Endothelial cell of umbilical vein (primary cell): ENCODE results near the gene GYS1. TPM values are rescaled to one million over a fixed set of nuclear protein-coding genes. Genes with fewer than 3 reads are reported as not detected.

Source experiments
- BruUV-seq: library from RNA; stranded (reverse); fragments of 400-500 nt; replicated peaks from 2 replicates; lab custom pipeline; 2021; lab: Mats Ljungman, UMichigan
- CTCF ChIA-PET: fragments of 300-600, 350-600 bp; sonication (Branson Sonifier 250); formaldehyde crosslinking; loops from one replicate; lab custom pipeline; 2021; ENCODE audit warnings: antibody characterized with exemption, inconsistent platforms; lab: Charles Lee
- POLR2A ChIA-PET: fragments of 300-600, 350-600 bp; sonication (Branson Sonifier 250); formaldehyde crosslinking; loops from one replicate; lab custom pipeline; 2021; ENCODE audit warnings: antibody characterized with exemption, inconsistent platforms; lab: Charles Lee
- DNase-seq: peaks from one replicate; pipeline ENCODE4 v3.0.0-alpha.2; 2011; ENCODE audit warnings: low read depth, low spot score
- FAIRE-seq: peaks from 2 replicates; lab custom pipeline; 2011; peaks lifted over from hg19 to GRCh38; lab: Jason Lieb, UNC
- H2AFZ ChIP-seq: 2 replicates; pipeline ENCODE4 v1.6.0; 2012; ENCODE audit warnings: low read depth, low read length, control low read depth, inconsistent platforms
- H3K27ac ChIP-seq: 2 replicates; pipeline ENCODE4 v1.5.1; 2011; ENCODE audit warnings: low read depth, mild to moderate bottlenecking, control low read depth, low read length, moderate library complexity; ENCODE audit not compliant: insufficient read depth
- H3K27me3 ChIP-seq, 2 experiments: 2 replicates each; pipeline versions ENCODE4 v1.6.0 to v1.6.1; 2011; ENCODE audit warnings: low read length in 2 of 2, mixed read lengths in 1 of 2; ENCODE audit not compliant: control insufficient read depth in 2 of 2, insufficient read depth in 2 of 2
- H3K36me3 ChIP-seq, 2 experiments: 2 replicates in 1 of 2; 3 replicates in 1 of 2; pipeline ENCODE4 v1.5.1; 2011; ENCODE audit warnings: low read length in 2 of 2, mild to moderate bottlenecking in 1 of 2, moderate library complexity in 1 of 2; ENCODE audit not compliant: control insufficient read depth in 2 of 2, insufficient read depth in 2 of 2; ENCODE audit errors: extremely low read depth in 1 of 2
- H3K4me1 ChIP-seq: 3 replicates; pipeline ENCODE4 v1.5.1; 2011; ENCODE audit warnings: mild to moderate bottlenecking, low read length; ENCODE audit not compliant: control insufficient read depth, insufficient read depth; ENCODE audit errors: extremely low read depth
- H3K4me2 ChIP-seq: 2 replicates; pipeline ENCODE4 v1.6.1; 2011; ENCODE audit warnings: low read length, control low read depth, mixed read lengths; ENCODE audit not compliant: insufficient read depth
- H3K4me3 ChIP-seq, 3 experiments: fragments of 200-600 bp in 1 of 3; sonication (generic), shearing (Covaris generic) in 1 of 3; replicated peaks in 1 of 3; 2 replicates each; pipeline ENCODE4 v1.5.1; 2011 to 2016; ENCODE audit warnings: control low read depth in 3 of 3, low read length in 3 of 3, mild to moderate bottlenecking in 2 of 3, inconsistent platforms in 1 of 3, low read depth in 1 of 3, moderate library complexity in 1 of 3; ENCODE audit not compliant: insufficient read depth in 1 of 3
- H3K79me2 ChIP-seq: 2 replicates; pipeline ENCODE4 v1.6.0; 2012; ENCODE audit warnings: low read length, inconsistent platforms; ENCODE audit not compliant: control insufficient read depth, insufficient read depth
- H3K9ac ChIP-seq: replicated peaks from 2 replicates; pipeline ENCODE3; 2011; ENCODE audit warnings: low read length, control low read depth; ENCODE audit not compliant: insufficient read depth; ENCODE audit errors: extremely low read depth
- H3K9me1 ChIP-seq: replicated peaks from 3 replicates; pipeline ENCODE4 v1.6.0; 2011; ENCODE audit warnings: mild to moderate bottlenecking, low read length; ENCODE audit not compliant: control insufficient read depth, insufficient read depth; ENCODE audit errors: extremely low read depth
- H3K9me3 ChIP-seq: replicated peaks from 2 replicates; pipeline ENCODE4 v1.5.1; 2012; ENCODE audit warnings: low read length, inconsistent platforms; ENCODE audit not compliant: control insufficient read depth, insufficient read depth
- H4K20me1 ChIP-seq: replicated peaks from 2 replicates; pipeline ENCODE3; 2011; ENCODE audit warnings: mild to moderate bottlenecking, low read length; ENCODE audit not compliant: control insufficient read depth, insufficient read depth; ENCODE audit errors: extremely low read depth
- EZH2 ChIP-seq: IDR thresholded peaks from 2 replicates; pipeline ENCODE4 v1.6.1; 2012; ENCODE audit warnings: borderline replicate concordance, low read depth, mild to moderate bottlenecking, moderate library complexity, low read length, inconsistent platforms; ENCODE audit not compliant: severe bottlenecking
- FOS ChIP-seq: IDR thresholded peaks from 2 replicates; pipeline ENCODE4 v1.6.1; 2011; ENCODE audit warnings: mild to moderate bottlenecking, low read length, moderate library complexity, borderline replicate concordance; ENCODE audit not compliant: insufficient read depth
- GATA2 ChIP-seq: IDR thresholded peaks from 2 replicates; pipeline ENCODE4 v1.7.0; 2011; ENCODE audit warnings: low read depth, mild to moderate bottlenecking, moderate library complexity, mixed read lengths, low read length; ENCODE audit not compliant: insufficient read length, insufficient read depth
- JUN ChIP-seq: IDR thresholded peaks from 2 replicates; pipeline ENCODE4 v1.6.1; 2011; ENCODE audit warnings: borderline replicate concordance, low read depth; ENCODE audit not compliant: insufficient read length, insufficient read depth
- MYC ChIP-seq: IDR thresholded peaks from one replicate; pipeline ENCODE4 v1.6.1; 2011; ENCODE audit warnings: mild to moderate bottlenecking, low read depth, low read length
- POLR2A ChIP-seq: IDR thresholded peaks from 2 replicates; pipeline ENCODE4 v1.6.1; 2012; ENCODE audit warnings: low read depth, mild to moderate bottlenecking, control low read depth, low read length
- POLR2AphosphoS5 ChIP-seq: IDR thresholded peaks from 2 replicates; pipeline ENCODE4 v1.6.1; 2012; ENCODE audit warnings: low read depth, mild to moderate bottlenecking, control low read depth, low read length, moderate library complexity; ENCODE audit not compliant: insufficient read depth
- dilution Hi-C: fragments of 300-500 bp; cut with MboI; formaldehyde crosslinking; loops from one replicate; pipeline ENCODE4 v1.15.0; 2019; ENCODE audit warnings: low sequenced_read_pairs; ENCODE audit not compliant: extremely low pct_ligation_motif_present
- intact Hi-C: fragments of 100-400 bp; cut with micrococcal nuclease; formaldehyde crosslinking; loops from one replicate; pipeline ENCODE4 v1.10.0; 2022
- polyA plus RNA-seq, 4 experiments: library from polyadenylated mRNA; depleted of rRNA in 3 of 4; stranded (reverse) in 3 of 4; unstranded in 1 of 4; fragments of >200 nt; gene quantifications; 2 replicates each; pipeline versions ENCODE4 v1.2.1 to v1.2.3, GENCODE V29; 2011 to 2012; ENCODE audit warnings: missing spikeins in 1 of 4
- total RNA-seq: library from RNA; stranded (reverse); gene quantifications from 2 replicates; pipeline ENCODE4 v1.2.3, GENCODE V29; 2021
- TF ChIP-seq, protein P1 (sequence below): IDR thresholded peaks from 2 replicates; pipeline ENCODE4 v1.6.1; 2011; ENCODE audit not compliant: insufficient read depth, insufficient read length
- TF ChIP-seq, protein P2 (sequence below), 2 donors: IDR thresholded peaks; 1 replicate in 1 of 2; 2 replicates in 1 of 2; pipeline ENCODE4 v1.5.1; 2011; ENCODE audit warnings: low read length in 2 of 2, mild to moderate bottlenecking in 2 of 2, moderate library complexity in 2 of 2, control low read depth in 1 of 2, inconsistent platforms in 1 of 2, low read depth in 1 of 2; ENCODE audit not compliant: insufficient read depth in 1 of 2; ENCODE audit errors: extremely low read depth in 1 of 2

GYS1 gene
- total and polyA plus RNA-seq, 2 donors (not counting 3 experiments of a cell fraction or from before 2014, with no cell fraction given), result 39.0 to 58.9 TPM

DNA sequence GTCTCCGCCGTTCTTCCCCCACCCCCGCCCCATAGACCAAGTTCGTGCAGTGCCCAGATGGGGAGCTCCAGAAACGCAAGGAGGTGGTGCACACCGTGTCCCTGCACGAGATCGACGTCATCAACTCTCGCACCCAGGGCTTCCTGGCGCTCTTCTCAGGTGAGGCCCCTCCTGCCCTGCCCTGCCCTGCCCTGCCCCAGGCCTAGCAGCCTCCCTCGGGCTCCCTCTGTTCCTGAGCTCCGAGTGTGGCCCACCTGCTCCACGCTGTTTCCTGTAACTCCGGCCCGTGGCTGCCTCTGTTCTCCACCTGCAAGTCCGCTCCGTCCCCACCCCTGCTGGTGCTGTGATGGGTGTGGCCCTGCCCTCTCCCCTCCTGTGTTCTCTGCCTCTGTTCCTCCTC, 17.3 kb upstream of the GYS1 start:
- Histone ChIP-seq H3K4me3 (no peak overlapping the region), H3K4me1 (no peaks in the 10 kb centered on the region), H3K9me1 (no peaks in the 10 kb centered on the region), H2AFZ (no peak overlapping the region), H3K27me3 (no peaks in the 10 kb centered on the region), H3K9me3 (no peaks in the 10 kb centered on the region), H3K9ac (no peak overlapping the region), H3K79me2 (no peaks in the 10 kb centered on the region), H4K20me1 (no peaks in the 10 kb centered on the region), H3K4me2 (no peak overlapping the region), H3K27ac (no peak overlapping the region), H3K36me3 (peaks cover 0 to 38% of the 10 kb centered on the region in 2 experiments)
- no peak for DNase-seq
- CTCF ChIA-PET, result interaction anchor here (1.6 to 7.2 kb wide), 2 partner anchors 10 to 188 kb away, joined by 7 to 59 read pairs; no protein-coding TSS in a partner anchor
- TF ChIP-seq MYC (no peak), FOS (no peak), GATA2 (no peak), EZH2 (no peak)
- TF ChIP-seq, protein P1, sequence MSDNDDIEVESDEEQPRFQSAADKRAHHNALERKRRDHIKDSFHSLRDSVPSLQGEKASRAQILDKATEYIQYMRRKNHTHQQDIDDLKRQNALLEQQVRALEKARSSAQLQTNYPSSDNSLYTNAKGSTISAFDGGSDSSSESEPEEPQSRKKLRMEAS, result no peak
- no TSS peak for BruUV-seq
- POLR2A ChIA-PET, result no interaction called here
- intact Hi-C loops, result no loop called here
- no peak for FAIRE-seq
- dilution Hi-C loops, result no loop called here

GRCh38 chr19:49009828-49010227, 16.7 kb upstream of the GYS1 start:
- H3K9ac ChIP-seq, result no peak overlapping the region
- intact Hi-C loops, result no loop called here
- peaks cover 3 to 38% of the 10 kb centered on the region in 2 experiments for H3K36me3 ChIP-seq
- no peaks in the 10 kb centered on the region for H3K79me2 ChIP-seq
- no peaks in the 10 kb centered on the region for H4K20me1 ChIP-seq
- FAIRE-seq (no peak), DNase-seq (no peak)
- no peaks in the 10 kb centered on the region for H3K9me1 ChIP-seq
- H2AFZ ChIP-seq, result no peak overlapping the region
- no TSS peak for BruUV-seq
- H3K4me3 ChIP-seq, result no peak overlapping the region
- TF ChIP-seq POLR2A (no peak), JUN (no peak), POLR2AphosphoS5 (no peak), MYC (no peak), FOS (no peak), EZH2 (no peak), GATA2 (no peak)
- TF ChIP-seq, protein P1, result no peak
- TF ChIP-seq, protein P2, sequence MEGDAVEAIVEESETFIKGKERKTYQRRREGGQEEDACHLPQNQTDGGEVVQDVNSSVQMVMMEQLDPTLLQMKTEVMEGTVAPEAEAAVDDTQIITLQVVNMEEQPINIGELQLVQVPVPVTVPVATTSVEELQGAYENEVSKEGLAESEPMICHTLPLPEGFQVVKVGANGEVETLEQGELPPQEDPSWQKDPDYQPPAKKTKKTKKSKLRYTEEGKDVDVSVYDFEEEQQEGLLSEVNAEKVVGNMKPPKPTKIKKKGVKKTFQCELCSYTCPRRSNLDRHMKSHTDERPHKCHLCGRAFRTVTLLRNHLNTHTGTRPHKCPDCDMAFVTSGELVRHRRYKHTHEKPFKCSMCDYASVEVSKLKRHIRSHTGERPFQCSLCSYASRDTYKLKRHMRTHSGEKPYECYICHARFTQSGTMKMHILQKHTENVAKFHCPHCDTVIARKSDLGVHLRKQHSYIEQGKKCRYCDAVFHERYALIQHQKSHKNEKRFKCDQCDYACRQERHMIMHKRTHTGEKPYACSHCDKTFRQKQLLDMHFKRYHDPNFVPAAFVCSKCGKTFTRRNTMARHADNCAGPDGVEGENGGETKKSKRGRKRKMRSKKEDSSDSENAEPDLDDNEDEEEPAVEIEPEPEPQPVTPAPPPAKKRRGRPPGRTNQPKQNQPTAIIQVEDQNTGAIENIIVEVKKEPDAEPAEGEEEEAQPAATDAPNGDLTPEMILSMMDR (IDR thresholded peaks at IDR 0.05; ENCODE audit: extremely low read depth in 1 of 2, insufficient read depth in 1 of 2, low read depth in 1 of 2, low read length in 2 of 2), result no peak
- POLR2A ChIA-PET, result no interaction called here
- H3K27ac ChIP-seq, result no peak overlapping the region
- H3K27me3 ChIP-seq, result no peaks in the 10 kb centered on the region
- H3K4me1 ChIP-seq, result no peaks in the 10 kb centered on the region
- no peak overlapping the region for H3K4me2 ChIP-seq
- dilution Hi-C loops, result no loop called here
- no peaks in the 10 kb centered on the region for H3K9me3 ChIP-seq
- CTCF ChIA-PET, result interaction anchor here (1.0 to 7.2 kb wide), 6 partner anchors 10 to 189 kb away, joined by 3 to 59 read pairs (median 4); partner anchors contain the start of genes GYS1 and RUVBL2
